ENCODE results near the gene YPEL3. TPM values are rescaled to one million over a fixed set of nuclear protein-coding genes. Genes with fewer than 3 reads are reported as not detected.

YPEL3 gene
- total and polyA plus RNA-seq, 2 of the 8 experiments (the other 6 are each of a cell fraction or from before 2014, with no cell fraction given), result 40.3 to 53.3 TPM

DNA sequence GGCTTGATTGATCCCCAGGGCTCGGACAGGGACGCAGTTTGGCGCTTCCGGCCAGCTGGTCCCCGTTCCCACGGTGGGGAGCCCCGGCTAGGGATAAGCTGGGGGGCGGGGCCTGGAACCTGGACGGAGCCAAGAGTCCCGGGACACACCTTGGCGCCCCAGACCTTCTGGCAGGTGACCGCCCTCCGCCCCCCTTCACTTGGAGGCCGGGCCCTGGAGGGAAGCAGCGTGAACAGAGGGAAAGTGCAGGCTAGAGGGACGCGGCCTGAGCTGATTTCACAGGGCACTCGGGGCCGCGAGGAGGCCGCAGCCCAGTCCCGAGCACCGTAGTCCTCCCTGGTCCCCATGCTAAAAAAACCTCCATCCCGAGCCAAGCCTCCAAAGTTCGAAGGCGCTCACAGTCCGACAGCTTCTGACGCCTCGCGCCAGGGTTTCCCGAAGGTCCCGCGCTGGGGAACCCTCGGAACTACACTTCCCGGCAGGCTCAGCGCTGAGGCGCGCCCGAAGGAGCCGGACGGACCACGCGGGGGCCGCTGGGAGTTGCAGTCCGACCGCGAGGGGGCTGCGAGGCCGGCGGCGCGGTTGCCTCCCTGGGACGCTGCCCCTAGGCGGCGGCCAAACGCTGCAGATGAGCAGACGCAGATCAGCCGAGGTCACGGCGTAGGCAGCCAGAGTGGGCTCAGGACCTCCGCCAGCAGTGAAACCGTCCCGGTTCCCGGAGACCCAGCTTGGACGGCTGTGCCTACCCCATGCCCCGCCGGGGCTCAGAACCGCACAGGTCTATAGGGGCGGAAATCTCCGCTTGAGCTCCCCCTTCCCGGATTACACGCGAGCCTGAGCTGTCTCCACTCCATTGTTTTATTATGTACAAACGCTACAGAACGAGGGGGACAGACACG, 4.3 kb downstream of the YPEL3 start, which contains the start of gene TBX6 (continued):
- TF ChIP-seq POLR2AphosphoS5 (IDR thresholded peaks at IDR 0.05; ENCODE audit: low read depth, low read length) (peak; percentile 54; the same call in 1 of the 2 replicates), SP1 (IDR thresholded peaks at IDR 0.05; ENCODE audit: low read depth, low read length) (no peak), CHD2 (IDR thresholded peaks at IDR 0.05; ENCODE audit: low read length) (no peak), CBX5 (IDR thresholded peaks at IDR 0.05; ENCODE audit: low read depth, low read length) (no peak), TCF12 (IDR thresholded peaks at IDR 0.05; ENCODE audit: low read depth, low read length) (no peak), E2F6 (IDR thresholded peaks at IDR 0.05) (peak; percentile 53; the same call in 1 of the 2 replicates), TBP (IDR thresholded peaks at IDR 0.05; ENCODE audit: low read depth, low read length) (peak; percentile 68), CEBPB (IDR thresholded peaks at IDR 0.05; ENCODE audit: low read depth, low read length) (no peak), CREB1 (IDR thresholded peaks at IDR 0.05) (peak; percentile 71), BCL11A (IDR thresholded peaks at IDR 0.05; ENCODE audit: low read depth in 2 of 2, low read length in 2 of 2) (no peak)
